ENCODE results near the gene IQCK.

The IQCK gene

GRCh38 chr16:19688396-19689024 lies 29.6 kb upstream of the IQCK start:
- ChIA-PET CTCF (no interaction called here), POLR2A (no interaction called here)
- TF ChIP-seq CTBP1 (IDR thresholded peaks at IDR 0.05; ENCODE audit: borderline replicate concordance) (no peak), LEF1 (IDR thresholded peaks at IDR 0.05; ENCODE audit: borderline replicate concordance) (no peak), ELF4 (IDR thresholded peaks at IDR 0.05) (no peak), L3MBTL2 (conservative IDR thresholded peaks at IDR 0.05) (no peak)
- DNase-seq (ENCODE audit: extremely low spot score) = no peak

- POLR2A ChIA-PET = no interaction called here
Measured at GRCh38 chr16:19689342-19689741, 28.7 kb upstream of the IQCK start.

GRCh38 chr16:19690196-19690595 lies 27.9 kb upstream of the IQCK start:
- CTCF ChIA-PET = no interaction called here
- no peak for TF ChIP-seq ELF4 (IDR thresholded peaks at IDR 0.05)
- no peak for TF ChIP-seq LEF1 (IDR thresholded peaks at IDR 0.05; ENCODE audit: borderline replicate concordance)
- TF ChIP-seq FOXK2 (IDR thresholded peaks at IDR 0.05) = no peak
- no peak for TF ChIP-seq BHLHE40 (IDR thresholded peaks at IDR 0.05; ENCODE audit: borderline replicate concordance)
- no peak for TF ChIP-seq HDGF (IDR thresholded peaks at IDR 0.05; ENCODE audit: borderline replicate concordance)
- no peak for TF ChIP-seq SP1 (IDR thresholded peaks at IDR 0.05)
- no peak for TF ChIP-seq ARNT (IDR thresholded peaks at IDR 0.05)
- TF ChIP-seq ZNF384 (IDR thresholded peaks at IDR 0.05) = no peak
- TF ChIP-seq TARDBP (IDR thresholded peaks at IDR 0.05) = no peak
- no peak for TF ChIP-seq CTBP1 (IDR thresholded peaks at IDR 0.05; ENCODE audit: borderline replicate concordance)
- no peak for TF ChIP-seq NFRKB (IDR thresholded peaks at IDR 0.05)
- no peak for TF ChIP-seq PKNOX1 (IDR thresholded peaks at IDR 0.05)
- DNase-seq (ENCODE audit: extremely low spot score) = no peak
- POLR2A ChIA-PET = no interaction called here

More at GRCh38 chr16:19689342-19689741, 28.7 kb upstream of the IQCK start:
- no peak for TF ChIP-seq NFRKB (IDR thresholded peaks at IDR 0.05)
- TF ChIP-seq LEF1 (IDR thresholded peaks at IDR 0.05; ENCODE audit: borderline replicate concordance) = no peak
- no peak for TF ChIP-seq HDGF (IDR thresholded peaks at IDR 0.05; ENCODE audit: borderline replicate concordance)
- no peak for TF ChIP-seq TARDBP (IDR thresholded peaks at IDR 0.05)
- TF ChIP-seq FOXM1 (IDR thresholded peaks at IDR 0.05; ENCODE audit: borderline replicate concordance) = no peak
- TF ChIP-seq FOXA1 (IDR thresholded peaks at IDR 0.05) = no peak
- no peak for TF ChIP-seq ELF4 (IDR thresholded peaks at IDR 0.05)
- no peak for TF ChIP-seq ZNF384 (IDR thresholded peaks at IDR 0.05)
- no peak for DNase-seq (ENCODE audit: extremely low spot score)
- CTCF ChIA-PET = no interaction called here

- ChIA-PET POLR2A (no interaction called here), CTCF (no interaction called here)
- DNase-seq (ENCODE audit: extremely low spot score) = no peak
- TF ChIP-seq ELF4 (IDR thresholded peaks at IDR 0.05) (no peak), ARNT (IDR thresholded peaks at IDR 0.05) (no peak), CTBP1 (IDR thresholded peaks at IDR 0.05; ENCODE audit: borderline replicate concordance) (no peak), TARDBP (IDR thresholded peaks at IDR 0.05) (no peak), FOXM1 (IDR thresholded peaks at IDR 0.05; ENCODE audit: borderline replicate concordance) (no peak), FOXA1 (IDR thresholded peaks at IDR 0.05) (no peak), PKNOX1 (IDR thresholded peaks at IDR 0.05) (no peak), SUZ12 (IDR thresholded peaks at IDR 0.05) (no peak), NFRKB (IDR thresholded peaks at IDR 0.05) (no peak), BHLHE40 (IDR thresholded peaks at IDR 0.05; ENCODE audit: borderline replicate concordance) (no peak), LEF1 (IDR thresholded peaks at IDR 0.05; ENCODE audit: borderline replicate concordance) (no peak)
Measured at GRCh38 chr16:19691161-19691711, 26.8 kb upstream of the IQCK start.

GRCh38 chr16:19694989-19695388 lies 23.1 kb upstream of the IQCK start:
- DNase-seq (ENCODE audit: extremely low spot score) = no peak
- ChIA-PET POLR2A (no interaction called here), CTCF (interaction anchor here (0.7 to 1.0 kb wide), 2 partner anchors 9 to 12 kb away, joined by 5 to 8 read pairs; no protein-coding TSS in a partner anchor)
- TF ChIP-seq FOXM1 (IDR thresholded peaks at IDR 0.05; ENCODE audit: borderline replicate concordance) = no peak
- TF ChIP-seq CTBP1 (IDR thresholded peaks at IDR 0.05; ENCODE audit: borderline replicate concordance) = no peak
- TF ChIP-seq ARNT (IDR thresholded peaks at IDR 0.05) = no peak
- no peak for TF ChIP-seq SUZ12 (IDR thresholded peaks at IDR 0.05)
- no peak for TF ChIP-seq FOXK2 (IDR thresholded peaks at IDR 0.05)
- TF ChIP-seq ZNF384 (IDR thresholded peaks at IDR 0.05) = no peak
- TF ChIP-seq LEF1 (IDR thresholded peaks at IDR 0.05; ENCODE audit: borderline replicate concordance) = no peak
- TF ChIP-seq SP1 (IDR thresholded peaks at IDR 0.05) = no peak
- TF ChIP-seq NFRKB (IDR thresholded peaks at IDR 0.05) = no peak
- TF ChIP-seq HDGF (IDR thresholded peaks at IDR 0.05; ENCODE audit: borderline replicate concordance) = no peak
- TF ChIP-seq BHLHE40 (IDR thresholded peaks at IDR 0.05; ENCODE audit: borderline replicate concordance) = no peak
- no peak for TF ChIP-seq PKNOX1 (IDR thresholded peaks at IDR 0.05)
- TF ChIP-seq L3MBTL2 (conservative IDR thresholded peaks at IDR 0.05) = no peak
- TF ChIP-seq ELF4 (IDR thresholded peaks at IDR 0.05) = no peak
- no peak for TF ChIP-seq TARDBP (IDR thresholded peaks at IDR 0.05)
- no peak for TF ChIP-seq FOXA1 (IDR thresholded peaks at IDR 0.05)

- CTCF ChIA-PET = interaction anchor here (0.7 kb wide), 1 partner anchor 1667 kb away, joined by 3 read pairs; no protein-coding TSS in a partner anchor
- DNase-seq (ENCODE audit: extremely low spot score) = no peak
- TF ChIP-seq TARDBP (IDR thresholded peaks at IDR 0.05) (no peak), PKNOX1 (IDR thresholded peaks at IDR 0.05) (no peak), FOXA1 (IDR thresholded peaks at IDR 0.05) (no peak), BHLHE40 (IDR thresholded peaks at IDR 0.05; ENCODE audit: borderline replicate concordance) (no peak), L3MBTL2 (conservative IDR thresholded peaks at IDR 0.05) (no peak), NFRKB (IDR thresholded peaks at IDR 0.05) (no peak), ARNT (IDR thresholded peaks at IDR 0.05) (no peak), CTBP1 (IDR thresholded peaks at IDR 0.05; ENCODE audit: borderline replicate concordance) (no peak), ELF4 (IDR thresholded peaks at IDR 0.05) (no peak), ZNF384 (IDR thresholded peaks at IDR 0.05) (no peak), LEF1 (IDR thresholded peaks at IDR 0.05; ENCODE audit: borderline replicate concordance) (no peak), SUZ12 (IDR thresholded peaks at IDR 0.05) (no peak), SP1 (IDR thresholded peaks at IDR 0.05) (no peak), FOXK2 (IDR thresholded peaks at IDR 0.05) (no peak), FOXM1 (IDR thresholded peaks at IDR 0.05; ENCODE audit: borderline replicate concordance) (no peak), HDGF (IDR thresholded peaks at IDR 0.05; ENCODE audit: borderline replicate concordance) (no peak)
- POLR2A ChIA-PET = interaction anchor here (1.3 to 1.8 kb wide), 2 partner anchors 10 to 22 kb away, joined by 3 to 4 read pairs; partner anchors contain the start of genes IQCK and KNOP1
Measured at GRCh38 chr16:19696328-19696727, 21.7 kb upstream of the IQCK start.
